H9 (cell line): ENCODE measurements around the gene C1orf159. TPM values are rescaled to one million over a fixed set of nuclear protein-coding genes. Genes with fewer than 3 reads are reported as not detected.

Source experiments
- DNase-seq: peaks from one replicate; pipeline ENCODE4 v3.0.0-alpha.2; 2017
- H2AFZ ChIP-seq: one replicate; pipeline ENCODE4 v1.6.1; 2013; ENCODE audit warnings: mild to moderate bottlenecking, low read length, control low read depth, moderate library complexity
- H2AK5ac ChIP-seq: 2 replicates; pipeline ENCODE4 v1.6.1; 2013; ENCODE audit warnings: low read length, control low read depth, mixed read lengths; ENCODE audit not compliant: insufficient read length
- H2BK120ac ChIP-seq: one replicate; pipeline ENCODE4 v1.6.1; 2013; ENCODE audit warnings: low read depth, mild to moderate bottlenecking, low read length, control low read depth, inconsistent platforms; ENCODE audit not compliant: poor library complexity, severe bottlenecking
- H2BK12ac ChIP-seq: 2 replicates; pipeline ENCODE4 v1.6.1; 2013; ENCODE audit warnings: low read length, control low read depth, mixed read lengths, low read depth; ENCODE audit not compliant: insufficient read length
- H2BK15ac ChIP-seq: 2 replicates; pipeline ENCODE4 v1.6.1; 2013; ENCODE audit warnings: low read depth, low read length, control low read depth
- H2BK20ac ChIP-seq: one replicate; pipeline ENCODE4 v1.6.1; 2013; ENCODE audit warnings: low read depth, mild to moderate bottlenecking, low read length, control low read depth, inconsistent platforms; ENCODE audit not compliant: poor library complexity, severe bottlenecking
- H2BK5ac ChIP-seq: 2 replicates; pipeline ENCODE4 v1.6.1; 2013; ENCODE audit warnings: low read length, control low read depth, mixed read lengths; ENCODE audit not compliant: insufficient read length
- H3K14ac ChIP-seq: 2 replicates; pipeline ENCODE4 v1.6.1; 2013; ENCODE audit warnings: low read length, control low read depth; ENCODE audit not compliant: insufficient read depth
- H3K18ac ChIP-seq: 2 replicates; pipeline ENCODE4 v1.6.1; 2013; ENCODE audit warnings: low read depth, mild to moderate bottlenecking, mixed read lengths, low read length, control low read depth; ENCODE audit not compliant: insufficient read length
- H3K23ac ChIP-seq: 2 replicates; pipeline ENCODE4 v1.6.1; 2013; ENCODE audit warnings: low read length, control low read depth, mixed read lengths, low read depth; ENCODE audit not compliant: insufficient read length
- H3K23me2 ChIP-seq: 2 replicates; pipeline ENCODE4 v1.6.1; 2013; ENCODE audit warnings: low read depth, mild to moderate bottlenecking, mixed read lengths, low read length, control low read depth; ENCODE audit not compliant: insufficient read length, poor library complexity, severe bottlenecking
- H3K27ac ChIP-seq: 2 replicates; pipeline ENCODE4 v1.5.1; 2013; ENCODE audit warnings: low read length, control low read depth, mixed read lengths, low read depth; ENCODE audit not compliant: insufficient read length
- H3K27me3 ChIP-seq: 2 replicates; pipeline ENCODE4 v1.6.1; 2013; ENCODE audit warnings: low read length, control low read depth, inconsistent platforms; ENCODE audit not compliant: insufficient read depth
- H3K4ac ChIP-seq: 2 replicates; pipeline ENCODE4 v1.6.1; 2013; ENCODE audit warnings: low read depth, mild to moderate bottlenecking, control low read depth, inconsistent platforms, low read length, moderate library complexity
- H3K4me1 ChIP-seq: 2 replicates; pipeline ENCODE4 v1.6.1; 2013; ENCODE audit warnings: low read length, control low read depth, inconsistent platforms; ENCODE audit not compliant: insufficient read depth
- H3K4me2 ChIP-seq: 2 replicates; pipeline ENCODE4 v1.6.1; 2013; ENCODE audit warnings: low read length, control low read depth, mixed read lengths; ENCODE audit not compliant: insufficient read length, insufficient read depth
- H3K56ac ChIP-seq: 2 replicates; pipeline ENCODE4 v1.6.1; 2013; ENCODE audit warnings: low read depth, mild to moderate bottlenecking, mixed read lengths, low read length, control low read depth; ENCODE audit not compliant: insufficient read length
- H3K79me1 ChIP-seq: 2 replicates; pipeline ENCODE4 v1.6.1; 2013; ENCODE audit warnings: low read depth, mild to moderate bottlenecking, moderate library complexity, low read length, control low read depth, inconsistent platforms; ENCODE audit not compliant: insufficient read depth, poor library complexity, severe bottlenecking
- H3K79me2 ChIP-seq: 2 replicates; pipeline ENCODE4 v1.6.1; 2013; ENCODE audit warnings: low read length, control low read depth, inconsistent platforms; ENCODE audit not compliant: insufficient read depth
- H3K9ac ChIP-seq: 2 replicates; pipeline ENCODE4 v1.6.1; 2013; ENCODE audit warnings: low read length, control low read depth, mixed read lengths; ENCODE audit not compliant: insufficient read length; ENCODE audit errors: extremely low read depth
- H3K9me3 ChIP-seq: one replicate; pipeline ENCODE4 v1.6.1; 2013; ENCODE audit warnings: low read depth, low read length, inconsistent platforms; ENCODE audit not compliant: control insufficient read depth
- H3T11ph ChIP-seq: one replicate; pipeline ENCODE4 v1.6.1; 2013; ENCODE audit warnings: mild to moderate bottlenecking, low read length, control low read depth, inconsistent platforms
- H4K20me1 ChIP-seq: one replicate; pipeline ENCODE4 v1.6.1; 2013; ENCODE audit not compliant: control insufficient read depth, insufficient read length, insufficient read depth
- H4K5ac ChIP-seq: 2 replicates; pipeline ENCODE4 v1.6.1; 2013; ENCODE audit warnings: low read depth, mild to moderate bottlenecking, mixed read lengths, low read length, control low read depth; ENCODE audit not compliant: insufficient read length
- H4K8ac ChIP-seq: replicated peaks from 2 replicates; pipeline ENCODE4 v1.6.1; 2013; ENCODE audit warnings: low read length, control low read depth, mixed read lengths, low read depth; ENCODE audit not compliant: insufficient read length
- H4K91ac ChIP-seq: 2 replicates; pipeline ENCODE4 v1.6.1; 2013; ENCODE audit warnings: low read depth, mild to moderate bottlenecking, moderate library complexity, mixed read lengths, low read length, control low read depth; ENCODE audit not compliant: insufficient read length
- H3K27ac Mint-ChIP-seq, 3 experiments: 2 replicates in 2 of 3; 3 replicates in 1 of 3; pipeline ENCODE4 v1.8.0; 2020 to 2021; ENCODE audit warnings: mixed read lengths in 3 of 3, mild to moderate bottlenecking in 1 of 3, moderate library complexity in 1 of 3
- H3K27me3 Mint-ChIP-seq: 2 replicates; pipeline ENCODE4 v1.8.0; 2021; ENCODE audit warnings: low read depth, mild to moderate bottlenecking, moderate library complexity, mixed read lengths
- H3K36me3 Mint-ChIP-seq, 3 experiments: 2 replicates in 2 of 3; 3 replicates in 1 of 3; pipeline ENCODE4 v1.8.0; 2020 to 2021; ENCODE audit warnings: low read depth in 3 of 3, mixed read lengths in 3 of 3; ENCODE audit not compliant: insufficient read depth in 1 of 3
- H3K4me1 Mint-ChIP-seq, 2 experiments: 2 replicates each; pipeline ENCODE4 v1.8.0; 2020; ENCODE audit warnings: mixed read lengths in 2 of 2
- H3K4me3 Mint-ChIP-seq, 2 experiments: 2 replicates in 1 of 2; 3 replicates in 1 of 2; pipeline ENCODE4 v1.8.0; 2020 to 2021; ENCODE audit warnings: mild to moderate bottlenecking in 2 of 2, mixed read lengths in 2 of 2, moderate library complexity in 1 of 2
- H3K9me3 Mint-ChIP-seq, 2 experiments: 2 replicates in 1 of 2; 3 replicates in 1 of 2; pipeline ENCODE4 v1.8.0; 2020; ENCODE audit warnings: mild to moderate bottlenecking in 2 of 2, mixed read lengths in 2 of 2, moderate library complexity in 1 of 2
- CTCF ChIP-seq: fragments of 200-600 bp; sonication (generic); conservative IDR thresholded peaks from 3 replicates; pipeline ENCODE4 v1.8.0; 2021; ENCODE audit warnings: antibody characterized with exemption, mild to moderate bottlenecking
- WGBS: extraction: QIAGEN DNeasy Blood & Tissue Kit; methylation state at CpG from one replicate; pipeline ENCODE4 v1.1.7; 2013; ENCODE audit warnings: missing lambda C conversion rate, low lambda C conversion rate, mixed read lengths; ENCODE audit not compliant: insufficient read length; ENCODE audit errors: extremely low coverage; 5-methylcytosine and 5-hydroxymethylcytosine counted together
- total RNA-seq: library from RNA; stranded (reverse); gene quantifications from 2 replicates; pipeline ENCODE4 v1.2.1, GENCODE V29; 2021

Gene C1orf159
- total RNA-seq, 1 experiment from 2014 or later, result 12.3 TPM

GRCh38 chr1:1109743-1110142 is 6.1 kb downstream of the C1orf159 start:
- WGBS, result no CpG with 5 or more reads among the region's 14 CpGs

More at GRCh38 chr1:1109743-1110142, 6.1 kb downstream of the C1orf159 start:
- Histone ChIP-seq H3K4me2 (no peak overlapping the region), H2AFZ (no peak overlapping the region), H2BK120ac (no peak overlapping the region), H3K4ac (no peak overlapping the region), H3K9ac (no peak overlapping the region), H3K79me2 (no peaks in the 10 kb centered on the region; the same call in 1 of the 2 replicates), H3K23me2 (no peaks in the 10 kb centered on the region), H2BK15ac (no peak overlapping the region), H2BK12ac (no peak overlapping the region), H3K9me3 (peaks cover 16% of the 10 kb centered on the region), H3K56ac (no peak overlapping the region), H4K5ac (no peak overlapping the region), H4K8ac (no peak overlapping the region), H2AK5ac (no peak overlapping the region), H4K91ac (no peak overlapping the region), H3K23ac (no peak overlapping the region), H2BK20ac (no peak overlapping the region), H4K20me1 (no peaks in the 10 kb centered on the region), H3K27me3 (no peaks in the 10 kb centered on the region), H2BK5ac (no peak overlapping the region), H3K27ac (no peak overlapping the region), H3K18ac (no peak overlapping the region), H3K14ac (no peak overlapping the region), H3K4me1 (no peaks in the 10 kb centered on the region; the same call in 1 of the 2 replicates), H3T11ph (no peak overlapping the region), H3K79me1 (peaks cover 2% of the 10 kb centered on the region)
- TF ChIP-seq CTCF, result no peak
- H3K9me3 Mint-ChIP-seq, result peaks cover 37 to 40% of the 10 kb centered on the region in 2 experiments
- peaks cover 14 to 17% of the 10 kb centered on the region in 2 experiments for H3K4me1 Mint-ChIP-seq
- no peak overlapping the region for H3K27ac Mint-ChIP-seq
- DNase-seq, result no peak
- peaks cover 43 to 69% (median 46%) of the 10 kb centered on the region in 3 experiments for H3K36me3 Mint-ChIP-seq
- peaks cover 3% of the 10 kb centered on the region for H3K27me3 Mint-ChIP-seq
- H3K4me3 Mint-ChIP-seq, result no peak overlapping the region
